PC-3 (cell line): Measurements from ENCODE around the gene PCDHB12. TPM values are rescaled to one million over a fixed set of nuclear protein-coding genes. Genes with fewer than 3 reads are reported as not detected.

Source experiments
- ATAC-seq: fragments of 200-7000 bp; cut with Tn5 transposase; 2 replicates; pipeline ENCODE4 v1.9.1; 2020; ENCODE audit warnings: mild to moderate bottlenecking, moderate library complexity
- BruUV-seq: library from RNA; stranded (reverse); fragments of 400-500 nt; replicated peaks from 2 replicates; lab custom pipeline; 2021; lab: Mats Ljungman, UMichigan
- CTCF ChIA-PET: fragments of 300-600 bp; sonication (Branson Sonifier 250); formaldehyde crosslinking; loops from one replicate; lab custom pipeline; 2022; ENCODE audit warnings: antibody characterized with exemption; lab: Charles Lee
- POLR2A ChIA-PET: fragments of 300-600 bp; sonication (Branson Sonifier 250); formaldehyde crosslinking; loops from one replicate; lab custom pipeline; 2022; ENCODE audit warnings: antibody characterized with exemption; ENCODE audit not compliant: unreplicated experiment; lab: Charles Lee
- DNase-seq: peaks from one replicate; pipeline ENCODE4 v3.0.0-alpha.2; 2015
- H2AFZ ChIP-seq: fragments of 300-600 bp; sonication (generic); 2 replicates; pipeline ENCODE4 v1.6.0; 2016; ENCODE audit warnings: antibody characterized with exemption, low read length
- H3F3A ChIP-seq: fragments of 300-600 bp; sonication (generic); one replicate; pipeline ENCODE4 v1.6.0; 2017; ENCODE audit warnings: antibody characterized with exemption, low read length, control low read depth, mild to moderate bottlenecking; ENCODE audit not compliant: unreplicated experiment
- H3K27ac ChIP-seq: fragments of 300-600 bp; sonication (generic); 2 replicates; pipeline ENCODE4 v1.5.1; 2016; ENCODE audit warnings: mild to moderate bottlenecking, low read length
- H3K27me3 ChIP-seq: fragments of 300-600 bp; sonication (generic); 2 replicates; pipeline ENCODE4 v1.6.1; 2016; ENCODE audit warnings: low read length, mixed read lengths
- H3K36me3 ChIP-seq: fragments of 300-600 bp; sonication (generic); 2 replicates; pipeline ENCODE4 v1.6.1; 2016; ENCODE audit warnings: low read depth, mixed run types, low read length, mixed read lengths
- H3K4me1 ChIP-seq: fragments of 300-600 bp; sonication (generic); 2 replicates; pipeline ENCODE4 v1.5.1; 2016; ENCODE audit warnings: low read length; ENCODE audit not compliant: insufficient read depth
- H3K4me2 ChIP-seq: fragments of 300-600 bp; sonication (generic); 2 replicates; pipeline ENCODE4 v1.6.0; 2016; ENCODE audit warnings: low read length
- H3K4me3 ChIP-seq: fragments of 300-600 bp; sonication (generic); 2 replicates; pipeline ENCODE4 v1.5.1; 2016; ENCODE audit warnings: mild to moderate bottlenecking, low read length, mixed read lengths
- H3K79me2 ChIP-seq: fragments of 300-600 bp; sonication (generic); 2 replicates; pipeline ENCODE4 v1.6.1; 2017; ENCODE audit warnings: low read length, mixed read lengths
- H3K9ac ChIP-seq: fragments of 300-600 bp; sonication (generic); 2 replicates; pipeline ENCODE4 v1.6.0; 2016; ENCODE audit warnings: mild to moderate bottlenecking, low read length
- H3K9me2 ChIP-seq: fragments of 300-600 bp; sonication (generic); replicated peaks from 2 replicates; pipeline ENCODE4 v1.6.1; 2016; ENCODE audit warnings: mixed run types, low read length, mixed read lengths
- H3K9me3 ChIP-seq: fragments of 300-600 bp; sonication (generic); 2 replicates; pipeline ENCODE4 v1.6.1; 2016; ENCODE audit warnings: low read length, mixed read lengths
- H4K20me1 ChIP-seq: fragments of 300-600 bp; sonication (generic); 2 replicates; pipeline ENCODE4 v1.6.1; 2016; ENCODE audit warnings: low read length, mixed read lengths
- CTCF ChIP-seq: fragments of 300-600 bp; sonication (generic); conservative IDR thresholded peaks from 2 replicates; pipeline ENCODE4 v1.5.1; 2017; ENCODE audit warnings: antibody characterized with exemption, low read depth, mild to moderate bottlenecking, low read length
- EZH2 ChIP-seq: fragments of 300-600 bp; sonication (generic); IDR thresholded peaks from one replicate; pipeline ENCODE4 v1.6.1; 2017; ENCODE audit warnings: antibody characterized with exemption, mild to moderate bottlenecking, low read length; ENCODE audit not compliant: unreplicated experiment
- EZH2phosphoT487 ChIP-seq: fragments of 300-600 bp; sonication (generic); IDR thresholded peaks from 2 replicates; pipeline ENCODE4 v1.6.1; 2018; ENCODE audit warnings: mild to moderate bottlenecking, antibody characterized with exemption, low read length, borderline replicate concordance
- intact Hi-C: fragments of 100-400 bp; cut with micrococcal nuclease; formaldehyde crosslinking; loops from 2 replicates; pipeline ENCODE4 v1.9.0; 2023
- total RNA-seq: library from RNA; depleted of rRNA; stranded (reverse); fragments of >200 nt; gene quantifications from 2 replicates; pipeline ENCODE4 v1.2.3, GENCODE V29; 2014; rRNA removed

The PCDHB12 gene
- total RNA-seq, 1 experiment from 2014 or later, result 0.15 TPM

GRCh38 chr5:141261238-141261546, 52.7 kb downstream of the PCDHB12 start:
- ATAC-seq, result no peak

More at GRCh38 chr5:141261238-141261546, 52.7 kb downstream of the PCDHB12 start:
- no peaks in the 10 kb centered on the region for H4K20me1 ChIP-seq
- no peaks in the 10 kb centered on the region for H3K4me1 ChIP-seq
- no peaks in the 10 kb centered on the region for H3K27me3 ChIP-seq
- H3K9me2 ChIP-seq, result no peaks in the 10 kb centered on the region
- intact Hi-C loops, result no loop called here
- peaks cover 29% of the 10 kb centered on the region for H3K9me3 ChIP-seq
- H2AFZ ChIP-seq, result no peak overlapping the region
- no peak overlapping the region for H3K9ac ChIP-seq
- H3F3A ChIP-seq, result no peaks in the 10 kb centered on the region
- no peaks in the 10 kb centered on the region for H3K79me2 ChIP-seq
- H3K4me3 ChIP-seq, result no peak overlapping the region
- ChIA-PET CTCF (no interaction called here), POLR2A (no interaction called here)
- BruUV-seq, result no TSS peak
- TF ChIP-seq EZH2phosphoT487, result no peak
- TF ChIP-seq CTCF, result no peak
- TF ChIP-seq EZH2, result no peak
- H3K27ac ChIP-seq, result no peak overlapping the region
- H3K36me3 ChIP-seq, result no peaks in the 10 kb centered on the region; the same call in 1 of the 2 replicates
- no peak overlapping the region for H3K4me2 ChIP-seq
- DNase-seq, result no peak

Other genes starting within 250 kb of the PCDHB12 start
- 4.2 and 8.2 TPM in 2 replicates for gene PCDHAC2, start 242.2 kb upstream of the PCDHB12 start, total RNA-seq
- 0.06 and 0.07 TPM in 2 replicates for gene PCDHB1, start 157.3 kb upstream of the PCDHB12 start, total RNA-seq
- 13.8 and 15.0 TPM in 2 replicates for gene PCDHB2, start 114.1 kb upstream of the PCDHB12 start, total RNA-seq
- 0.36 and 0.58 TPM in 2 replicates for gene PCDHB3, start 108.2 kb upstream of the PCDHB12 start, total RNA-seq
- gene PCDHB4, start 86.9 kb upstream of the PCDHB12 start, total RNA-seq, result 0.07 and 0.52 TPM in 2 replicates
- gene PCDHB5, start 73.5 kb upstream of the PCDHB12 start, total RNA-seq, result 0.12 and 0.69 TPM in 2 replicates
- not detected in 2 replicates for gene PCDHB6, start 58.7 kb upstream of the PCDHB12 start, total RNA-seq
- gene PCDHB7, start 36.1 kb upstream of the PCDHB12 start, total RNA-seq, result 0.22 TPM in 1 of 2 replicates, not detected in the other
- 0.22 and 0.40 TPM in 2 replicates for gene PCDHB8, start 30.9 kb upstream of the PCDHB12 start, total RNA-seq
- gene PCDHB16, start 26.3 kb upstream of the PCDHB12 start, total RNA-seq, result 0.46 TPM in 1 of 2 replicates, not detected in the other
- 0.23 and 0.73 TPM in 2 replicates for gene PCDHB9, start 21.6 kb upstream of the PCDHB12 start, total RNA-seq
- gene PCDHB10, start 16.4 kb upstream of the PCDHB12 start, total RNA-seq, result 0.33 and 0.35 TPM in 2 replicates
- gene PCDHB11, start 9.1 kb upstream of the PCDHB12 start, total RNA-seq, result 0.40 and 0.69 TPM in 2 replicates
- 0.40 and 0.52 TPM in 2 replicates for gene PCDHB13, start 5.2 kb downstream of the PCDHB12 start, total RNA-seq
- gene PCDHB14, start 14.6 kb downstream of the PCDHB12 start, total RNA-seq, result 0.58 and 0.87 TPM in 2 replicates
- gene PCDHB15, start 36.7 kb downstream of the PCDHB12 start, total RNA-seq, result not detected in 2 replicates
- gene SLC25A2, start 95.3 kb downstream of the PCDHB12 start, total RNA-seq, result 0.18 and 0.40 TPM in 2 replicates
- 27.6 and 32.3 TPM in 2 replicates for gene TAF7, start 112.1 kb downstream of the PCDHB12 start, total RNA-seq
- 0.04 and 0.06 TPM in 2 replicates for gene PCDHGA1, start 121.8 kb downstream of the PCDHB12 start, total RNA-seq
- gene PCDHGA2, start 130.0 kb downstream of the PCDHB12 start, total RNA-seq, result not detected in 2 replicates
- not detected in 2 replicates for gene PCDHGA3, start 135.1 kb downstream of the PCDHB12 start, total RNA-seq
- 0.04 TPM in 1 of 2 replicates, not detected in the other for gene PCDHGB1, start 141.4 kb downstream of the PCDHB12 start, total RNA-seq
- gene PCDHGA4, start 146.3 kb downstream of the PCDHB12 start, total RNA-seq, result 0.04 TPM in 1 of 2 replicates, not detected in the other
- 1.4 and 2.2 TPM in 2 replicates for gene PCDHGB2, start 151.3 kb downstream of the PCDHB12 start, total RNA-seq
- gene PCDHGA5, start 155.4 kb downstream of the PCDHB12 start, total RNA-seq, result 0.98 and 2.4 TPM in 2 replicates
- gene PCDHGB3, start 161.5 kb downstream of the PCDHB12 start, total RNA-seq, result 1.2 and 1.3 TPM in 2 replicates
- gene PCDHGA6, start 165.2 kb downstream of the PCDHB12 start, total RNA-seq, result 1.3 and 1.6 TPM in 2 replicates
- 0.51 and 0.75 TPM in 2 replicates for gene PCDHGA7, start 174.0 kb downstream of the PCDHB12 start, total RNA-seq
- 0.73 and 1.3 TPM in 2 replicates for gene PCDHGB4, start 179.0 kb downstream of the PCDHB12 start, total RNA-seq
- gene PCDHGA8, start 183.9 kb downstream of the PCDHB12 start, total RNA-seq, result 0.23 and 0.51 TPM in 2 replicates
- gene PCDHGB5, start 189.2 kb downstream of the PCDHB12 start, total RNA-seq, result 9.0 and 10.3 TPM in 2 replicates
- gene PCDHGA9, start 194.1 kb downstream of the PCDHB12 start, total RNA-seq, result 1.9 and 2.9 TPM in 2 replicates
- 1.1 and 1.8 TPM in 2 replicates for gene PCDHGB6, start 199.3 kb downstream of the PCDHB12 start, total RNA-seq
- gene PCDHGA10, start 204.3 kb downstream of the PCDHB12 start, total RNA-seq, result 0.23 and 0.84 TPM in 2 replicates
- 0.44 and 1.4 TPM in 2 replicates for gene PCDHGB7, start 209.0 kb downstream of the PCDHB12 start, total RNA-seq
- 0.66 and 0.92 TPM in 2 replicates for gene PCDHGA11, start 212.3 kb downstream of the PCDHB12 start, total RNA-seq
- 0.11 and 0.52 TPM in 2 replicates for gene PCDHGA12, start 221.8 kb downstream of the PCDHB12 start, total RNA-seq